WERI-Rb-1 (cell line): ENCODE data around the gene POLR2J2.
"Not testable (repeated sequence)": the region's sequence is repeated elsewhere in the genome, so short reads cannot be mapped to it uniquely, and the experiment has no call there.

ENCODE experiments used
- DNase-seq: peaks from one replicate; pipeline ENCODE4 v3.0.0-alpha.2; 2020
- H3K27ac ChIP-seq: fragments of 250-450 bp; sonication (Bioruptor Pico); 2 replicates; pipeline ENCODE4 v1.5.1; 2020; ENCODE audit warnings: mild to moderate bottlenecking, moderate library complexity
- H3K27me3 ChIP-seq: fragments of 250-450 bp; sonication (Bioruptor Pico); 2 replicates; pipeline ENCODE4 v1.5.1; 2021; ENCODE audit warnings: mild to moderate bottlenecking, low read depth, moderate library complexity; ENCODE audit not compliant: insufficient read depth, severe bottlenecking
- H3K36me3 ChIP-seq: fragments of 250-450 bp; sonication (Bioruptor Pico); 2 replicates; pipeline ENCODE4 v1.5.1; 2020; ENCODE audit warnings: mild to moderate bottlenecking, moderate library complexity
- H3K4me3 ChIP-seq: 2 replicates; pipeline ENCODE4 v1.5.1; 2011; ENCODE audit warnings: low read depth, mild to moderate bottlenecking, control low read depth, low read length
- H3K9me3 ChIP-seq: fragments of 250-450 bp; sonication (Bioruptor Pico); 2 replicates; pipeline ENCODE4 v1.5.1; 2021; ENCODE audit warnings: mild to moderate bottlenecking, moderate library complexity; ENCODE audit not compliant: severe bottlenecking
- TF ChIP-seq, protein P1 (sequence below): IDR thresholded peaks from 2 replicates; pipeline ENCODE4 v1.5.1; 2011; ENCODE audit warnings: low read depth, mild to moderate bottlenecking, control low read depth, inconsistent platforms, low read length

POLR2J2 gene

DNA sequence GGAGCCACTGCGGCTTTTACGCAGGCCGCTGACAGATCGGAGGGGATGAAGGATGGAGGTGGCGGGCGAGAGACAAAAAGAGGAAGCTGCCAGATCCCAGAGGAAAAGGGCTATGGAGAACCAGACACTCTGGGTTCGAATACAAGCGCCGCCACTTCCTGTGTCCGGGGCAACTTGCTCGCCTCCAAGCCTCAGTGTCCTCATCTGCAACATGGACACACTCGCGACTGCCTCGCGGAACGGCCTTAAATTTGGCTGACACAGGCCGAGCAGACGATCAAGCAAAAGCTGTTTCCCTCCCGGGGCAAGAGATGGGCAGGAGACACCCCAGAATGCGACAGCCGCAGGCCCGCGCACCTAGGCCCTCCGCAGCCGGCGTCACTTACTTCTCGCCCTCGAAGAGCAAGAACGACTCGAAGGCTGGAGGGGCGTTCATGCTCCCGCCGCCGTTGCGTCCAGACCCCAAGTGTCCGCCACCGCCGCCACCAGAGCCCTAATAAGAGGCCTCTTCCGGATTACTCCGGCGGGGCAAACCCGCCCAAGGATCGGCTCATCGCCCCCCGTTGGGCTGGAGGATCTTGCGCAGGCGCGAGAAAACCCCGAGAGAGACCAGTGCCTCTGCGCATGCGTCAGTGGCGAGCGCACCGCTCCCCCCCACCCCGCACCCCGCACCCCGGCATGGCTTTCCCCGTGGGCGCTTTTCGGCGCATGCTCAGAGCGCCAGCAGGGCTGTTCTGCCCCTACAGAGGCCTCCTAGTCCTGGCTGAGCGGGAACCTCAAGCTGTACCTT is at the start of gene POLR2J2:
POLR2J2 (minus strand) TSS at position 498 of the 790 bp plus-strand sequence; CDS start at position 436, 62 bp downstream.
- DNase-seq: peak; percentile 94
- not testable (repeated sequence) for H3K27ac ChIP-seq, H3K9me3 ChIP-seq, H3K27me3 ChIP-seq, H3K36me3 ChIP-seq
- TF ChIP-seq, protein P1, sequence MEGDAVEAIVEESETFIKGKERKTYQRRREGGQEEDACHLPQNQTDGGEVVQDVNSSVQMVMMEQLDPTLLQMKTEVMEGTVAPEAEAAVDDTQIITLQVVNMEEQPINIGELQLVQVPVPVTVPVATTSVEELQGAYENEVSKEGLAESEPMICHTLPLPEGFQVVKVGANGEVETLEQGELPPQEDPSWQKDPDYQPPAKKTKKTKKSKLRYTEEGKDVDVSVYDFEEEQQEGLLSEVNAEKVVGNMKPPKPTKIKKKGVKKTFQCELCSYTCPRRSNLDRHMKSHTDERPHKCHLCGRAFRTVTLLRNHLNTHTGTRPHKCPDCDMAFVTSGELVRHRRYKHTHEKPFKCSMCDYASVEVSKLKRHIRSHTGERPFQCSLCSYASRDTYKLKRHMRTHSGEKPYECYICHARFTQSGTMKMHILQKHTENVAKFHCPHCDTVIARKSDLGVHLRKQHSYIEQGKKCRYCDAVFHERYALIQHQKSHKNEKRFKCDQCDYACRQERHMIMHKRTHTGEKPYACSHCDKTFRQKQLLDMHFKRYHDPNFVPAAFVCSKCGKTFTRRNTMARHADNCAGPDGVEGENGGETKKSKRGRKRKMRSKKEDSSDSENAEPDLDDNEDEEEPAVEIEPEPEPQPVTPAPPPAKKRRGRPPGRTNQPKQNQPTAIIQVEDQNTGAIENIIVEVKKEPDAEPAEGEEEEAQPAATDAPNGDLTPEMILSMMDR: 0 out of 2 replicates have a peak, but pooled peaks have one; percentile 6
- H3K4me3 ChIP-seq: peak within 1 kb of the TSS; percentile 45

DNA sequence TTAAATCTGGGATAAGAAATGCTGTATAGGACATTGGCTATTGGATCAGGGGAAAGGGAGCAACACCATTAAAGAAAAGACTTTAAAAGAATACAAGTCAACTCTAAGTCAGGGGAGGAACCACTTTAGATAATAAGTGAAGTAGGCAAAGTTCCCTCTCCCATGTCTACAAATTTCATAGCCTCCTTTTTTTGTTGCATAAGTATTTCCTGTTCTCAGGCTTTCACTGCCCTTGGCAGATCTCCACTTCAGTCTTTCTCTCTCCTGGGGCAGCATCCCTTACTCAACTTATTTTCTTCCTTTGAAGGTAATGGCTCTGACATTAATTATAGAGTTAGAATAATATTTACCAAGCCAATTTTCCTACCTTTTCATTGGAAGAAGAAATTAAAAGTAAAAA is 47.0 kb upstream of the POLR2J2 start:
- H3K4me3 ChIP-seq, H3K9me3 ChIP-seq, H3K36me3 ChIP-seq, H3K27me3 ChIP-seq, DNase-seq, H3K27ac ChIP-seq: not testable (repeated sequence)

DNA sequence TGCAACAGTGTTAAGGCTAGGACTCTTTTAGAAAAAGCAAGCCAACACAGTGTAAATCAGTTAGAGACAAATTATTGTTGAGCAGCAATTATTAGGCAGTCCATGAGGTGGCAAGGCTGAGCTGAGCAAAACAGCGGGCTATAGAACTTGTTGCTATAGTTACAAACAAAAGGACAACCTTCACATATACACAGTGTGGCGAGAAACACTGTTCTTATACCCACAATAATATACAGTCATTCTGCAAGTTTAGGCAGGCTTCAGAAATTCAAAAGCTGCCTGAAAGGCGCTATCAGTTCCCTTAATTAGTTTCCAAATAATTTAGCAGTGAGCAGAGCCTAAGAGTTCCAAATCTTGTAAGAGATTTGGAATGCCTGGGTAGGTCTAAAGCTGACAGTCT is 44.3 kb upstream of the POLR2J2 start:
- H3K27me3 ChIP-seq, H3K9me3 ChIP-seq, H3K27ac ChIP-seq, DNase-seq, H3K4me3 ChIP-seq, H3K36me3 ChIP-seq: not testable (repeated sequence)

DNA sequence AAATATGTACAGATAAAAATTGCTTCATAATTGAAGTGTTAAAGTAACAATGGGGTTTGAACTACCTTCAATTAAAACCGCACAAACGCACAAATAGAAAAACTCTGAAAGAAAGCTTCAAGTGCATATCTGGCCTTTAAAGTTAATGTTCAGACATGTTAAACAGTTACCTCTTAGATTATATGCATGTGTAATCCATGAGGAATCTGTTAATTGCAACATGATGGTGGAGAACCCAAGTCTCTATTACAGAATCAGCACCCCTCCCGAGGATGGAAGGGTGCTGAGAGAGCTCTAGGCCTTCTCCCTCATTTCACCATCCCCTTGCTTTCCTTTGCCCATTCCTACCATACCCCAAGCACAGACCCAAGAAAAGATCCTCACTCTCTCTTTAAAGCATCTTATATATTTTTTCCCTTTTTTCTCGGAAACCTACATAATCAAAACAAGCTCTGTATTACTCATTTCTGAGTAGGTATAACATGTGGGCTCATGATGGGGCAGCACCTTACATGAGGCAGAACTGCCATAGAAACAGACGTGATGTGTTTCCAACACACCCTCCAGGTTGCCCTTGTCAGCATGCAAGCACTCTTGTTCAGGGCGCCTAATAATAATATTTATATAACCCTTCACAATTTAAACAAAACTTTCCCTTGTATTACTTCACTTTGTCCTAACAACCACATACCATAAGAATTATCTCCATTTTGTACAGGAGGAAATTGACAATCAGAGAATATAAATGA is 43.5 kb upstream of the POLR2J2 start:
- not testable (repeated sequence) for H3K36me3 ChIP-seq, H3K4me3 ChIP-seq, H3K27me3 ChIP-seq, H3K27ac ChIP-seq, DNase-seq, H3K9me3 ChIP-seq

DNA sequence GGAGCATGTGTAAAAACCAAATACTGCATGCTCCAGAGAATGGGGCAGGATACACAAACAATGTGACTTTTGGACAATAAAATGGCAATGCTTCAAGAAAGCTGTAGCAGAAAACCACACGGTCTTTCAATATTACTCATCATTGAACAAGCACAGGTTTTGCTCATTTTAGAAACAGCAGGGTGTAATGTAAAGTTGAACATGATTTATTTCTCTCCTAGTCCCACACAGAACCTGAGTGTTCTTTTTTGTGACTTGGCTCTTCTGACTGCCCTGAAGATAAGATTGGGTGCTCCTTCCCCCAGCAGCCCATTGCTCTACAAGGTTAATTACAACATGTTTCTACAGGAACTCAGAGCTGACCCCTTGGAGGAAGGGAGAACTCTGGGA is 42.2 kb upstream of the POLR2J2 start:
- H3K27me3 ChIP-seq, H3K27ac ChIP-seq, DNase-seq, H3K4me3 ChIP-seq, H3K36me3 ChIP-seq, H3K9me3 ChIP-seq: not testable (repeated sequence)

DNA sequence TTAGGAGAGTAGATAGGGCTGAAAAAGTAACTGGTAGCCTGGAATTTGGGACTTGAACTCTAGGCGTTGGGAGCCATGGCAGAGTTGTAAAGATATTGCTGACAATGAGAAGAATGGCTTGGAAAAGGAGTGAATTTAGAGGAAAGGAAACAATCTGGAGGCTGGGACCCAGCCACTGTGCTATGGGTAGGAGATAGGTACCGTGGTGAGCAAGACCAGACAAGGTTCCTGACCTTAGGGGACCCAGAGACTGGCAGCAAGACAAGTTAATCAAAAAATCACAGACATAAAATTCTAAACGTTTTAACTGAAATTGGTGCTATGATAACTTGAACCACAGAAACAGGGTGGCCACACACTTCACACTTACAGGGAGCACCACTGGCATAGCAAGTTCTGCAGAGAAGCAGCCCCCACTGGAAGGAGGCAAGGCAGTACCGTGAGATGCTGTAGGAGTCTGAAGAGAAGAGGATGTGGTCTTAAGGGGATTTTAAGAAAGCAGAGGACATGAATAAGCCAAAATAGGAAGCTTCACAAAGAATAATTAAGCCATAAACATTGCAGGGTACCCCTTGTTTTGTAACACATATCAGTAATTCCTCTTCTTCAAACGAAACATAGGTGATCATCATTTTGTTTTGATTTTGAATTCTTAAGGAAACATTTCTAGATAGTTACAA is 41.7 kb upstream of the POLR2J2 start:
- DNase-seq, H3K4me3 ChIP-seq, H3K27ac ChIP-seq, H3K36me3 ChIP-seq, H3K9me3 ChIP-seq, H3K27me3 ChIP-seq: not testable (repeated sequence)

DNA sequence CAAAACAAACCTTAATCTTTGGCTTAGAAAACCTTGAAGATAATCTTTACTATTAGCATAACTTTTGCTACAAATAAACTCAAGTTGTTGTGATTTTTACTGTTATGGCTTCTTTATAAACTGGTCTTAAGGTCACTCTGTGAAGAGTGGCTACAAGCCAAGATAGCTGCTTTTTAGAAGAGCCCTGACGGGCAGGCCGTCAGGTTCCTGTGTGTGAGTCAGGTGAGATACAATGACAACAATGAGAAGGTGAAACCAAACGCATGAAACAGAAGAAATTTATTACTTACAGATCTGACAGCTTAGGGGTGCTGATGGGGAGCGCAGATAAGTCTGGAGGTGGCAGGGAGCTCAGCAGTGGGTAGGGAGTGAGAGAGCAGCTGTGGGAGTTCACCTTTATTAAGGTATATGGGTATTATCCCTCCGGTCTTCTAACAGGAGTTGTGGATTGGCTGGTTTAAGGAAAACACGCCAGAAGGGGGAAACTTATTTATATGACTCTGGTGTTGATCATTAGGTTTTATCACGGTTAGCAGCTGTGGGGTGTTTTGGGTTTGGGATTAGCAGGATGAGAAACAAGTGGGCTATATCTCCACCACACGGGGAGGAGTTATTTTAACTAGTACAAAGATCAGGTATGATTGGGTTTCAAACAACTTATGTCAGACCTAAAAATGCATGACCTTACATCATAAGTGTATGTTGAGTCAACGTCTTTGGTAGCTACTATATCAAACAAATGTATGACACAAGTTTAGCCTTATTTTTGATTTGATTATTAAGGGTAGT is 27.7 kb upstream of the POLR2J2 start:
- not testable (repeated sequence) for H3K9me3 ChIP-seq, H3K4me3 ChIP-seq, DNase-seq, H3K27ac ChIP-seq, H3K27me3 ChIP-seq, H3K36me3 ChIP-seq

DNA sequence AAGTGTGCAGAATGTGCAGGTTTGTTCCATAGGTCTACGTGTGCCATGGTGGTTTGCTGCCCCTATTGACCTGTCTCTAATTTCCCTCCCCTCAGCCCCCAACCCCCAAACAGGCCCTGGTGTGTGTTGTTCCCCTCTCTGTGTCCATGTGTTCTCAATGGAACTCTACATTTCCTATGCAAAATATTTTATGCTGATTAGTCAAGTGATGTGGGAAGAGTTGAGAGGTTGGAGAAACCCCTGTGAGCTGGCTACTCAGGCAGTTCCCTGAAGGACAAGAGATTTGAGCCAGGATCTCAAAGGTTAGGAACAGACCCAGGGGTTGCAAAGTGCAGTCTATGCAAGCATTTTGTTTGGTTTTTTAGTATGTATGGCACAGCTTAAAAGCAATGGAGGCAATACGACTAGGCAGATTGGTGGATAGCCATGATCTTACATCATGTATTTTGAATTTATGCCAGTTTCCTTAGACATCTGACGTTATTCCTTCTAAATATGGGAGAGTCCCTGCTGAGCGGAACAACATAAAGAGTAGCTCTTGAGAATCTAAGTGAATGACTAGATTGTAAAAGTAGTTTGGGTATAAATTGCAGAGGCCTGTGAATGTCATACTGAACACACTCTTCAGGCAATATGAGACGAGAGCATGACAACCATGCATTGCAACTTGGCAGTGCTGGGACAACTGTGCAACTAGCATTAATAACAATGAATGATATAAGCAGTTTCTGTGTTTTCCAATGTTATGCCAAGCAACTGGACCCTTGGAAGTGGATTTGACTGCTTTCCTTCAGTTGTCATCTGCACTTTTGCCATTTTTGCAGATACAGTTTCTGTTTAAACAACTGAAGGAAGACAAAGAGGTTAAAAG is 26.4 kb upstream of the POLR2J2 start:
- not testable (repeated sequence) for H3K36me3 ChIP-seq, H3K4me3 ChIP-seq, H3K27me3 ChIP-seq, DNase-seq, H3K9me3 ChIP-seq, H3K27ac ChIP-seq

DNA sequence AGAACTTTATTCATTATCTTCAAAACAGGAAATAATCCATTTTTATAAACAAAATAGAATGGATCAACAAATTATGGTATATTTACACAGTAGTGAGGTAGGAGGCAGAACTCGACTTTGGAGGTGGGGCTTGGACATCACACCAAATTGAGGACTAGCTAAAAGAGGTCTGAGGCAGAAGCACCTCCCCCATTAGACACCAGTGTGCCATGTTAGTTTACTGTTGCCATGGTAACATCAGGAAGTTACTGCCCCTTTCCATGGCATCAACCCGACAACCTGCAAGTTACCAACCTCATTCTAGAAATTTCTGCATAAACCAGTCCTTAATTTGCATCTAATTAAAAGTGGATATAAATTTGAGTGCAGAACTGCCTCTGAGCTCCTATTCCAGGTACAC is 24.5 kb upstream of the POLR2J2 start:
- H3K27ac ChIP-seq, H3K9me3 ChIP-seq, H3K27me3 ChIP-seq, H3K4me3 ChIP-seq, H3K36me3 ChIP-seq, DNase-seq: not testable (repeated sequence)

DNA sequence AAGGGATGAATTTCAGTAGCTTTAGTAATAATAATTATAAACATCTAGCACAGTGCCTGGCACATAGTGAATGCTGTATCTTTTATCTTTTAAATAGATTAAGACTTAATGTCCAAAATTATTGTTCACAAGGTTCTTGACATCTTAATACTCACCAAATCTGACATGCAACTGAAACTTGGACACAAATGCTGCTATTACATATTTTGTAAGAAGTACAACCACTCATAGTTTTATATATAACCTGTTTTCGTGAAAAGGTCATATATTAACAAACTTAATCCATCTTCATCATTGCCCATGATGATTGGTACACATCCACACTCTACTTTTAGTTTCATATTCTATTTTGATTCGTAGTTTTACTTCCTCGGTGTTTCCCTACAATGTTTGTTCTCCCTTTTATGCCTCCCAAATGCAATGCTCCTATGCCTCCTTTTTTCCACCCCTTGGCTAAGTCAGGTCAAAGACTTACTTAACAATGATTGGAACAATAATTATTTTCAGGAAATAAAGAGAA is 23.6 kb upstream of the POLR2J2 start:
- H3K27ac ChIP-seq, H3K9me3 ChIP-seq, H3K27me3 ChIP-seq, H3K4me3 ChIP-seq, DNase-seq, H3K36me3 ChIP-seq: not testable (repeated sequence)

DNA sequence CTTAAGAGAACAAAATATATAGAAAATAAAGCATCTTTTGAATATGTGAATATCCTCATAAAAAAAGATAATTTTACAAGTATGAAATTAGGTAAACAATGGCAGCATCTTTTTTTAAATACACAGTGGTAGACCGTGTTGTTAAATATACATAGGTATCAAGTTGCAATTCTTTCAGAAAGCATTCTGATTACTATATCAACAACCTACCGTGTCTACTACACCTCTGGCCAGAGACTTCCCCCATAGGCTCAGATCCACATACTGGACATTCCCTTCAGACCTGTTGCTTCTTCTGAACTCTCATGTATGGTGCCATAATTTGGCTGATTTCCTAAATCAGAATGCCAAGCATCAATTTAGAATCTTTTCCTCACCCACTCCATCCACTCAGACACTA is 22.5 kb upstream of the POLR2J2 start:
- H3K27ac ChIP-seq, H3K36me3 ChIP-seq, H3K27me3 ChIP-seq, DNase-seq, H3K9me3 ChIP-seq, H3K4me3 ChIP-seq: not testable (repeated sequence)

DNA sequence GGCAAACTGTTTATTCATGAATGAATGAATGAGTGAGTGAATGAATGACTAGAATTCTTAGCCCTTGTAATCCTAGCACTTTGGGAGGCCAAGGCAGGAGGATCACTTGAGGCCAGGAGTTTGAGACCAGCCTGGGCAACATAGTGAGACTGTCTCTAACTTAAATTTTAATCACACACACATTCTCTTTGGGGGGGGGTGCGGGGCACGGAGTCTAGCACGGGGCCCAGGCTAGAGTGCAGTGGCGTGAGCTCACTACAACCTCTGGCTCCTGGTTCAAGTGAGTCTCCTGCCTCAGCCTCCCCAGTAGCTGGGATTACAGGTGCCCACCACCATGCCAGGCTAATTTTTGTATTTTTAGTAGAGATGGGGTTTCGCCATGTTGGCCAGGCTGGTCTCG is 19.1 kb upstream of the POLR2J2 start:
- DNase-seq, H3K27ac ChIP-seq, H3K4me3 ChIP-seq, H3K27me3 ChIP-seq, H3K9me3 ChIP-seq, H3K36me3 ChIP-seq: not testable (repeated sequence)
